Left ventricle myocardium inferior (tissue), 1 donor: ENCODE data around the gene SUGCT. TPM values are rescaled to one million over a fixed set of nuclear protein-coding genes. Genes with fewer than 3 reads are reported as not detected.
"Not testable (repeated sequence)": the region's sequence is repeated elsewhere in the genome, so short reads cannot be mapped to it uniquely, and the experiment has no call there.

Source experiments
- DNase-seq: peaks from one replicate; pipeline ENCODE4 v3.0.0-alpha.2; 2020
- H3K27ac ChIP-seq: fragments of 200-600 bp; replicated peaks from 2 replicates; pipeline ENCODE4 v1.8.0; 2021
- H3K27me3 ChIP-seq: fragments of 200-600 bp; 2 replicates; pipeline ENCODE4 v1.8.0; 2021; ENCODE audit warnings: low read depth
- H3K36me3 ChIP-seq: fragments of 200-600 bp; 2 replicates; pipeline ENCODE4 v1.8.0; 2021
- H3K4me1 ChIP-seq: fragments of 200-600 bp; 2 replicates; pipeline ENCODE4 v1.8.0; 2021
- H3K4me3 ChIP-seq: fragments of 200-600 bp; 2 replicates; pipeline ENCODE4 v1.8.0; 2021; ENCODE audit warnings: mild to moderate bottlenecking, moderate library complexity
- H3K9me3 ChIP-seq: fragments of 200-600 bp; replicated peaks from 2 replicates; pipeline ENCODE4 v1.8.0; 2021
- CTCF ChIP-seq: fragments of 200-600 bp; IDR thresholded peaks from 2 replicates; pipeline ENCODE4 v1.8.0; 2021; ENCODE audit warnings: antibody characterized with exemption, mild to moderate bottlenecking, borderline replicate concordance
- intact Hi-C: fragments of 100-400 bp; cut with micrococcal nuclease; formaldehyde crosslinking; loops from one replicate; pipeline ENCODE4 v1.11.0; 2022
- total RNA-seq: library from RNA; stranded (reverse); fragmentation: NEBNext Ultra II Directional; extraction: Animal tissue kit (Norgen Biotek cat#: 25700); gene quantifications from one replicate; pipeline ENCODE4 v1.2.1, GENCODE V29; 2021
- donor health status: DM: no; HTN: yes; CAD: no; lungs with severe emphysema.

The SUGCT gene
- total RNA-seq, 1 donor from 2014 or later = 5.0 TPM

DNA sequence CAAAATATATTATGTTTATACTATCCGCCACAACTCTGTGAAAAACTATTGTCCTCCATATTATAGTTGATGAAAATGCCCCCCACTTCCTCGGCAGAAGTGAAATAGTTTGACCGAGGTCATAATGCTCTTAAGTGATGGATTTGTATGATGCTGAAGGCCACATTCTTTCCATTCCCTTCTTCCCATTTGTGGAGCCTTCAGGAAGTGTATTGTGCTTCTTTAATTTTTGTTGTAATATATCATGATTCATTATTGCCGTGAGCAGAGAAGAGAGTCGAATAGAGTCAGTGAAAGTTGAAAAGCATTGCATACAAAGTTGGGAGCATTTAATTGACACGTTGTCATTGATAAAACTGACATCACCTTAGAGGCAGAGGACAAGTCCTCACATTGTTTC is 460.3 kb downstream of the SUGCT start:
- Histone ChIP-seq H3K27me3 (no peaks in the 10 kb centered on the region), H3K36me3 (no peaks in the 10 kb centered on the region), H3K9me3 (peaks cover 3% of the 10 kb centered on the region), H3K27ac (no peak overlapping the region), H3K4me1 (no peaks in the 10 kb centered on the region), H3K4me3 (no peak overlapping the region)
- TF ChIP-seq CTCF = no peak
- intact Hi-C loops = no loop called here
- DNase-seq = no peak

- Histone ChIP-seq H3K9me3 (peaks cover 3% of the 10 kb centered on the region), H3K27me3 (no peaks in the 10 kb centered on the region), H3K36me3 (no peaks in the 10 kb centered on the region), H3K27ac (no peak overlapping the region), H3K4me3 (no peak overlapping the region), H3K4me1 (no peaks in the 10 kb centered on the region)
- intact Hi-C loops = no loop called here
- no peak for DNase-seq
- TF ChIP-seq CTCF = no peak
These were observed 461.0 kb downstream of the SUGCT start for GRCh38 chr7:40595832-40596231.

GRCh38 chr7:40597517-40597916 is 462.7 kb downstream of the SUGCT start:
- Histone ChIP-seq H3K4me3 (no peak overlapping the region), H3K27me3 (no peaks in the 10 kb centered on the region), H3K27ac (no peak overlapping the region), H3K36me3 (no peaks in the 10 kb centered on the region), H3K9me3 (peaks cover 10% of the 10 kb centered on the region), H3K4me1 (no peaks in the 10 kb centered on the region)
- DNase-seq = no peak
- no peak for TF ChIP-seq CTCF
- intact Hi-C loops = no loop called here

DNA sequence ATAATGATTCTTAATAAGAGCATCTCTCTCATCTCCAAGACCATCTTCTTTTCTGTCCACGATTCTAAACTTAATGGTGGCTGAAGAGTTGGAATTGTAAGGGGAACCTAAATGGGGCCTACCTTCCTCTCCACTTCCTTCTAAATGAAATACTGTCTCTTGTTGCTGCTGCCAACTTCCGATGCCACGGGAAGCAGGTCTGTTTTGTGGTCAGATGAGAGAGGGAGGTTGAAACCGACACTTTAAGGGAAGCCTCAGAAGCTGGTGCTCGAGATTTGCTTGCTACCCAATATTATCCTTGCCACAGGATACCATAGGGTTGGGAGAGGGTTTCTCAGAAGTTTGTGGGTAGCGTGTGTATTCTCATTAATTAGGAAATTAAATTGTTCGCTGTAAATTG is 464.1 kb downstream of the SUGCT start:
- Histone ChIP-seq H3K36me3 (no peaks in the 10 kb centered on the region), H3K27ac (no peak overlapping the region), H3K27me3 (no peaks in the 10 kb centered on the region), H3K9me3 (peaks cover 7% of the 10 kb centered on the region), H3K4me1 (no peaks in the 10 kb centered on the region), H3K4me3 (no peak overlapping the region)
- TF ChIP-seq CTCF = no peak
- DNase-seq = no peak
- intact Hi-C loops = no loop called here

DNA sequence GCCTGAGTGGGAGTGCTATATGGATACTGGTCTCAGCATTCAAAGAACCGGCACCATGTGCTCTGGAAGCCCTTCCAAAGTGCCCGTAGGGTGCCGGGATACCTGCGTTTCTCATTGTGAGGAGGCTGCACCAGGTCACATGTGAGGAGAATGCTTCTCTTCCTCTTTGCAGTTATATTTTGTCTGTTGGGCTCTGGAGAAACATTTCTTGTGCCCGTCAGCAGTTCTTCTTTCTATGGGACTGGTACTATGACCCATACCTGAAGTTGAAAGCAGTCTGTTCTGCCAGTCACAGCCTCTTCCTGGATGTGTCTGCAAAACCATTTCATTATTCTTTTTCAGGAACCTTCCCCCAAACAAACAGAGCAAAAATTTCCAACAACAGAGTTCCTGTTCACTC is 465.0 kb downstream of the SUGCT start:
- H3K4me3 ChIP-seq = no peak overlapping the region
- no peaks in the 10 kb centered on the region for H3K27me3 ChIP-seq
- H3K36me3 ChIP-seq = no peaks in the 10 kb centered on the region

GRCh38 chr7:40602351-40602750 is 467.5 kb downstream of the SUGCT start:
- H3K36me3 ChIP-seq, H3K27ac ChIP-seq, DNase-seq, H3K9me3 ChIP-seq, H3K4me1 ChIP-seq, H3K4me3 ChIP-seq, H3K27me3 ChIP-seq, intact Hi-C loops: not testable (repeated sequence)

More for the DNA sequence above, 465.0 kb downstream of the SUGCT start:
- no peak for TF ChIP-seq CTCF
- Histone ChIP-seq H3K4me1 (no peaks in the 10 kb centered on the region), H3K27ac (no peak overlapping the region), H3K9me3 (peaks cover 7% of the 10 kb centered on the region)
- DNase-seq = no peak
- intact Hi-C loops = no loop called here
